H1 (cell line): ENCODE results near the gene PKD1L1. TPM values are rescaled to one million over a fixed set of nuclear protein-coding genes. Genes with fewer than 3 reads are reported as not detected.

ENCODE experiments used
- CTCF ChIA-PET: fragments of 300-600 bp; sonication (Branson Sonifier 250); formaldehyde crosslinking; loops from one replicate; lab custom pipeline; 2021; ENCODE audit not compliant: partially characterized antibody; lab: Charles Lee
- POLR2A ChIA-PET: fragments of 300-600 bp; sonication (Branson Sonifier 250); formaldehyde crosslinking; loops from one replicate; lab custom pipeline; 2021; ENCODE audit warnings: inconsistent platforms; ENCODE audit not compliant: partially characterized antibody; lab: Charles Lee
- DNase-seq, 2 experiments: peaks; one replicate each; pipeline versions ENCODE4 v3.0.0 to v3.0.0-alpha.2; 2010 to 2022; ENCODE audit warnings: low spot score in 2 of 2, low read depth in 1 of 2, mixed read lengths in 1 of 2
- FAIRE-seq: peaks from 2 replicates; lab custom pipeline; 2011; peaks lifted over from hg19 to GRCh38; lab: Jason Lieb, UNC
- H2AFZ ChIP-seq: 2 replicates; pipeline ENCODE4 v1.8.1; 2012; ENCODE audit warnings: low read length, inconsistent platforms
- H2AK5ac ChIP-seq: 2 replicates; pipeline ENCODE4 v1.6.1; 2013; ENCODE audit warnings: low read depth, low read length
- H2BK120ac ChIP-seq: replicated peaks from 2 replicates; pipeline ENCODE3; 2013; ENCODE audit warnings: low read depth, low read length, inconsistent platforms
- H2BK12ac ChIP-seq: 2 replicates; pipeline ENCODE4 v1.6.1; 2013; ENCODE audit warnings: low read depth, low read length
- H2BK15ac ChIP-seq: 2 replicates; pipeline ENCODE4 v1.6.1; 2013; ENCODE audit warnings: low read length
- H2BK20ac ChIP-seq: 2 replicates; pipeline ENCODE4 v1.6.1; 2013; ENCODE audit warnings: low read length
- H2BK5ac ChIP-seq: 2 replicates; pipeline ENCODE4 v1.6.1; 2013; ENCODE audit warnings: low read depth, low read length
- H3K14ac ChIP-seq: 2 replicates; pipeline ENCODE4 v1.6.1; 2013; ENCODE audit warnings: inconsistent platforms; ENCODE audit not compliant: insufficient read length
- H3K18ac ChIP-seq: 2 replicates; pipeline ENCODE4 v1.6.1; 2013; ENCODE audit warnings: low read length; ENCODE audit errors: extremely low read depth
- H3K23ac ChIP-seq: 2 replicates; pipeline ENCODE4 v1.6.1; 2013; ENCODE audit warnings: inconsistent platforms; ENCODE audit not compliant: insufficient read length
- H3K23me2 ChIP-seq: 2 replicates; pipeline ENCODE4 v1.6.1; 2013; ENCODE audit warnings: low read depth, low read length
- H3K27ac ChIP-seq: 2 replicates; pipeline ENCODE4 v1.6.1; 2011; ENCODE audit warnings: low read depth, low read length, inconsistent platforms
- H3K27me3 ChIP-seq, 4 experiments: replicated peaks in 1 of 4; 1 replicate in 1 of 4; 2 replicates in 3 of 4; pipeline versions ENCODE4 v1.6.1 to v1.8.1; 2011 to 2013; ENCODE audit warnings: low read length in 3 of 4, mild to moderate bottlenecking in 3 of 4, inconsistent platforms in 2 of 4, mixed read lengths in 2 of 4, moderate library complexity in 1 of 4; ENCODE audit not compliant: control insufficient read depth in 3 of 4, insufficient read depth in 3 of 4; ENCODE audit errors: extremely low read depth in 1 of 4
- H3K36me3 ChIP-seq, 4 experiments: 2 replicates each; pipeline versions ENCODE4 v1.6.1 to v1.8.1; 2011 to 2013; ENCODE audit warnings: mild to moderate bottlenecking in 4 of 4, low read length in 3 of 4, moderate library complexity in 2 of 4, control low read depth in 1 of 4, inconsistent platforms in 1 of 4; ENCODE audit not compliant: insufficient read depth in 4 of 4, control insufficient read depth in 2 of 4
- H3K4ac ChIP-seq: replicated peaks from 2 replicates; pipeline ENCODE3; 2013; ENCODE audit warnings: low read length, low read depth, mixed read lengths, inconsistent platforms; ENCODE audit not compliant: insufficient read length
- H3K4me1 ChIP-seq, 4 experiments: replicated peaks in 1 of 4; 1 replicate in 1 of 4; 2 replicates in 3 of 4; pipeline versions ENCODE4 v1.6.1 to v1.8.1; 2011 to 2013; ENCODE audit warnings: low read length in 3 of 4, inconsistent platforms in 2 of 4, mixed read lengths in 1 of 4; ENCODE audit not compliant: insufficient read depth in 4 of 4, control insufficient read depth in 3 of 4
- H3K4me2 ChIP-seq, 2 experiments: 2 replicates each; pipeline versions ENCODE4 v1.6.1 to v1.8.1; 2011 to 2013; ENCODE audit warnings: low read depth in 2 of 2, low read length in 2 of 2, control low read depth in 1 of 2, inconsistent platforms in 1 of 2, mild to moderate bottlenecking in 1 of 2; ENCODE audit not compliant: insufficient read depth in 1 of 2
- H3K4me3 ChIP-seq, 4 experiments: fragments of 200-600, 300-600 bp in 1 of 4; sonication (generic), shearing (Covaris generic), sonication (Bioruptor Twin) in 1 of 4; 2 replicates each; pipeline versions ENCODE4 v1.5.1 to v1.8.1; 2011 to 2016; ENCODE audit warnings: low read length in 4 of 4, low read depth in 3 of 4, control low read depth in 2 of 4, inconsistent platforms in 2 of 4, mild to moderate bottlenecking in 2 of 4, mixed read lengths in 1 of 4, moderate library complexity in 1 of 4; ENCODE audit not compliant: insufficient read depth in 2 of 4; ENCODE audit errors: extremely low read depth in 1 of 4
- H3K56ac ChIP-seq: replicated peaks from 2 replicates; pipeline ENCODE3; 2013; ENCODE audit warnings: low read depth, mild to moderate bottlenecking, mixed read lengths, low read length, inconsistent platforms; ENCODE audit not compliant: insufficient read length
- H3K79me1 ChIP-seq: 2 replicates; pipeline ENCODE4 v1.6.1; 2013; ENCODE audit warnings: low read depth, low read length, control low read depth
- H3K79me2 ChIP-seq, 2 experiments: 2 replicates each; pipeline versions ENCODE4 v1.6.1 to v1.8.1; 2012 to 2013; ENCODE audit warnings: low read length in 2 of 2, mild to moderate bottlenecking in 2 of 2, inconsistent platforms in 1 of 2; ENCODE audit not compliant: insufficient read depth in 2 of 2, control insufficient read depth in 1 of 2
- H3K9ac ChIP-seq, 4 experiments: replicated peaks in 1 of 4; 1 replicate in 1 of 4; 2 replicates in 3 of 4; pipeline versions ENCODE4 v1.6.1 to v1.8.1; 2011 to 2013; ENCODE audit warnings: low read depth in 3 of 4, low read length in 3 of 4, control low read depth in 2 of 4, mild to moderate bottlenecking in 2 of 4, moderate library complexity in 2 of 4, inconsistent platforms in 1 of 4; ENCODE audit errors: extremely low read depth in 1 of 4
- H3K9me3 ChIP-seq, 2 experiments: 2 replicates each; pipeline versions ENCODE4 v1.6.1 to v1.8.1; 2012 to 2013; ENCODE audit warnings: mild to moderate bottlenecking in 2 of 2, moderate library complexity in 2 of 2, control low read depth in 1 of 2, inconsistent platforms in 1 of 2, low read depth in 1 of 2, low read length in 1 of 2, mixed read lengths in 1 of 2; ENCODE audit not compliant: insufficient read depth in 2 of 2
- H4K20me1 ChIP-seq, 2 experiments: replicated peaks in 1 of 2; 2 replicates each; pipeline versions ENCODE3 to v1.8.1; 2011 to 2013; ENCODE audit warnings: inconsistent platforms in 2 of 2, low read length in 2 of 2, mild to moderate bottlenecking in 1 of 2; ENCODE audit not compliant: insufficient read depth in 2 of 2, control insufficient read depth in 1 of 2
- H4K5ac ChIP-seq: 2 replicates; pipeline ENCODE4 v1.6.1; 2013; ENCODE audit warnings: low read length, low read depth, mixed read lengths, inconsistent platforms; ENCODE audit not compliant: insufficient read length
- H4K8ac ChIP-seq: 2 replicates; pipeline ENCODE4 v1.8.0; 2013; ENCODE audit warnings: mild to moderate bottlenecking, moderate library complexity, low read length, inconsistent platforms; ENCODE audit not compliant: insufficient read depth; ENCODE audit errors: extremely low read depth
- H4K91ac ChIP-seq: replicated peaks from 2 replicates; pipeline ENCODE3; 2013; ENCODE audit warnings: low read length, mixed read lengths, inconsistent platforms; ENCODE audit not compliant: insufficient read length
- CTCF ChIP-seq, 3 experiments: IDR thresholded peaks; 1 replicate in 2 of 3; 2 replicates in 1 of 3; pipeline versions ENCODE4 v1.5.1 to v1.6.1; 2011; ENCODE audit warnings: low read length in 3 of 3, mild to moderate bottlenecking in 3 of 3, inconsistent platforms in 2 of 3, low read depth in 1 of 3, moderate library complexity in 1 of 3; ENCODE audit not compliant: insufficient read depth in 1 of 3; ENCODE audit errors: control extremely low read depth in 1 of 3
- GTF2F1 ChIP-seq: IDR thresholded peaks from 2 replicates; pipeline ENCODE4 v1.6.1; 2012; ENCODE audit warnings: low read depth, low read length, improper control_type of control experiment, borderline replicate concordance
- POLR2AphosphoS5 ChIP-seq: IDR thresholded peaks from 2 replicates; pipeline ENCODE4 v1.6.1; 2011; ENCODE audit warnings: low read depth, low read length
- RFX5 ChIP-seq: IDR thresholded peaks from 2 replicates; pipeline ENCODE4 v1.6.1; 2011; ENCODE audit warnings: low read depth, low read length, improper control_type of control experiment, borderline replicate concordance
- SRF ChIP-seq: IDR thresholded peaks from 2 replicates; pipeline ENCODE4 v1.6.1; 2011; ENCODE audit warnings: mild to moderate bottlenecking, low read depth, low read length, moderate library complexity
- TBP ChIP-seq: IDR thresholded peaks from 2 replicates; pipeline ENCODE4 v1.6.1; 2011; ENCODE audit warnings: low read depth, low read length, improper control_type of control experiment
- TEAD4 ChIP-seq: IDR thresholded peaks from 2 replicates; pipeline ENCODE4 v1.6.1; 2012; ENCODE audit warnings: low read depth, low read length, inconsistent platforms, mixed read lengths
- WGBS, 2 experiments: shearing (Covaris generic) in 1 of 2; methylation state at CpG; one replicate each; pipeline versions ENCODE4 v1.1.6 to v1.1.7; 2013 to 2015; ENCODE audit warnings: low lambda C conversion rate in 2 of 2, mixed read lengths in 2 of 2, inconsistent platforms in 1 of 2, low coverage in 1 of 2, missing lambda C conversion rate in 1 of 2; ENCODE audit not compliant: insufficient replicate concordance in 2 of 2, insufficient coverage in 1 of 2, insufficient read length in 1 of 2; ENCODE audit errors: extremely low coverage in 1 of 2, missing lambda C conversion rate in 1 of 2; 5-methylcytosine and 5-hydroxymethylcytosine counted together
- polyA plus RNA-seq, 7 experiments: library from polyadenylated mRNA; depleted of rRNA in 3 of 7; stranded (reverse) in 5 of 7; unstranded in 2 of 7; fragments of >200 nt in 5 of 7; fragments of 200-250 nt in 2 of 7; gene quantifications; 1 replicate in 5 of 7; 2 replicates in 1 of 7; 4 replicates in 1 of 7; pipeline versions ENCODE4 v1.2.1 to v1.2.3, GENCODE V29; 2011 to 2013; ENCODE audit warnings: missing spikeins in 2 of 7, mixed read lengths in 2 of 7
- total RNA-seq: library from RNA; stranded (reverse); fragmentation: NEBNext Ultra II Directional; extraction: Animal tissue kit (Norgen Biotek cat#: 25700); gene quantifications from 2 replicates; pipeline ENCODE4 v1.2.1, GENCODE V29; 2021

The PKD1L1 gene
- total and polyA plus RNA-seq, 2 of the 8 experiments (the other 6 are each of a cell fraction or from before 2014, with no cell fraction given): 0.22 to 0.35 TPM

GRCh38 chr7:47931005-47932004 lies 17.0 kb downstream of the PKD1L1 start:
- CTCF ChIA-PET: interaction anchor here (0.7 to 2.4 kb wide), 5 partner anchors 11 to 100 kb away, joined by 3 to 10 read pairs (median 3); no protein-coding TSS in a partner anchor
- Histone ChIP-seq H2AFZ (no peak overlapping the region), H2BK120ac (no peak overlapping the region), H2AK5ac (no peak overlapping the region), H3K79me2 (no peaks in the 10 kb centered on the region), H3K79me1 (no peaks in the 10 kb centered on the region), H4K8ac (no peak overlapping the region), H2BK20ac (no peak overlapping the region), H4K91ac (no peak overlapping the region), H2BK5ac (no peak overlapping the region), H2BK15ac (no peak overlapping the region), H3K9ac (no peak overlapping the region), H3K23ac (no peak overlapping the region), H3K4me3 (no peak overlapping the region), H4K20me1 (no peaks in the 10 kb centered on the region), H4K5ac (no peak overlapping the region), H3K4me1 (no peaks in the 10 kb centered on the region; a peak in 1 of 7 replicates), H3K4me2 (no peak overlapping the region), H3K36me3 (no peaks in the 10 kb centered on the region), H3K27ac (no peak overlapping the region), H3K27me3 (no peaks in the 10 kb centered on the region), H3K23me2 (no peaks in the 10 kb centered on the region), H3K9me3 (no peaks in the 10 kb centered on the region), H3K4ac (no peak overlapping the region), H3K56ac (no peak overlapping the region), H3K18ac (no peak overlapping the region), H3K14ac (no peak overlapping the region), H2BK12ac (no peak overlapping the region)
- 93% methylated on average over 18 of the region's 18 CpGs; no CpG with 5 or more reads in 1 of the 2 experiments for WGBS, 2 experiments
- no peak for FAIRE-seq
- POLR2A ChIA-PET: interaction anchor here (1.2 kb wide), 1 partner anchor 18 kb away, joined by 4 read pairs; no protein-coding TSS in a partner anchor
- DNase-seq: no peak
- TF ChIP-seq POLR2AphosphoS5 (no peak), TEAD4 (no peak), RFX5 (no peak), GTF2F1 (no peak), SRF (no peak), CTCF (IDR thresholded peaks at IDR 0.05; ENCODE audit: control extremely low read depth in 1 of 3, insufficient read depth in 1 of 3, low read depth in 1 of 3, low read length in 3 of 3) (no peak), TBP (no peak)
